SK-N-SH treated with all-trans-retinoic acid at 6 μM for 48 hours (cell line): ENCODE measurements around the gene LSAMP.

Experiments used
- OSR1 ChIP-seq: fragments of 250-450 bp; sonication (Bioruptor Pico); IDR thresholded peaks from 2 replicates; pipeline ENCODE4 v1.8.0; 2022; ENCODE audit warnings: moderate library complexity, mild to moderate bottlenecking, inconsistent platforms
- TF ChIP-seq, protein P1 (sequence below): fragments of 250-450 bp; sonication (Bioruptor Pico); IDR thresholded peaks from 2 replicates; pipeline ENCODE4 v1.5.0; 2020; ENCODE audit warnings: mild to moderate bottlenecking, moderate library complexity

DNA sequence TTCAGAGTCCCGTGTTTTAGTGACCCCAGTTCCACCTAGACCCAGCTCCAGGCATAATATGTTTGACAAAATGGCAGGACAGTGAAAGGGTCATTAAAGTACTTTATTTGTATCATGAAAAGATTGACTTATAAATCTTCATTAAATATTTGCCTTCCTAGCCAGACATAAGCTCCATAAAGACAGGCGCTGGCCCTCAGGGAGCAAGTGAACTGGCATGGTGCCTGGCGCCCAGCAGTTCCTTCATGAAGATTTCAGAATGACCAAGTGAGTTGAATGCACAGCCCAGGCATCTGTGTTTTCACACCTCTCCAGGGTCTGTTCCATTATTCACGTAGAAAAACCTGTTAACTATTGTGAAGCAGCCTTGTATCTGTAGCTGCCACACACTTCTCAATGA is 655.8 kb downstream of the LSAMP start:
- TF ChIP-seq, protein P1, sequence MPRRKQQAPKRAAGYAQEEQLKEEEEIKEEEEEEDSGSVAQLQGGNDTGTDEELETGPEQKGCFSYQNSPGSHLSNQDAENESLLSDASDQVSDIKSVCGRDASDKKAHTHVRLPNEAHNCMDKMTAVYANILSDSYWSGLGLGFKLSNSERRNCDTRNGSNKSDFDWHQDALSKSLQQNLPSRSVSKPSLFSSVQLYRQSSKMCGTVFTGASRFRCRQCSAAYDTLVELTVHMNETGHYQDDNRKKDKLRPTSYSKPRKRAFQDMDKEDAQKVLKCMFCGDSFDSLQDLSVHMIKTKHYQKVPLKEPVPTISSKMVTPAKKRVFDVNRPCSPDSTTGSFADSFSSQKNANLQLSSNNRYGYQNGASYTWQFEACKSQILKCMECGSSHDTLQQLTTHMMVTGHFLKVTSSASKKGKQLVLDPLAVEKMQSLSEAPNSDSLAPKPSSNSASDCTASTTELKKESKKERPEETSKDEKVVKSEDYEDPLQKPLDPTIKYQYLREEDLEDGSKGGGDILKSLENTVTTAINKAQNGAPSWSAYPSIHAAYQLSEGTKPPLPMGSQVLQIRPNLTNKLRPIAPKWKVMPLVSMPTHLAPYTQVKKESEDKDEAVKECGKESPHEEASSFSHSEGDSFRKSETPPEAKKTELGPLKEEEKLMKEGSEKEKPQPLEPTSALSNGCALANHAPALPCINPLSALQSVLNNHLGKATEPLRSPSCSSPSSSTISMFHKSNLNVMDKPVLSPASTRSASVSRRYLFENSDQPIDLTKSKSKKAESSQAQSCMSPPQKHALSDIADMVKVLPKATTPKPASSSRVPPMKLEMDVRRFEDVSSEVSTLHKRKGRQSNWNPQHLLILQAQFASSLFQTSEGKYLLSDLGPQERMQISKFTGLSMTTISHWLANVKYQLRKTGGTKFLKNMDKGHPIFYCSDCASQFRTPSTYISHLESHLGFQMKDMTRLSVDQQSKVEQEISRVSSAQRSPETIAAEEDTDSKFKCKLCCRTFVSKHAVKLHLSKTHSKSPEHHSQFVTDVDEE (CRISPR knock-in tag): no peak
- no peak for TF ChIP-seq OSR1 (CRISPR knock-in tag)
